PFSK-1 (cell line): ENCODE results near the gene INO80E.

Experiments
- SIN3A ChIP-seq: IDR thresholded peaks from 2 replicates; pipeline ENCODE4 v1.6.1; 2012; ENCODE audit warnings: mild to moderate bottlenecking, low read length, moderate library complexity, borderline replicate concordance; ENCODE audit not compliant: insufficient read depth
- TAF1 ChIP-seq: IDR thresholded peaks from 2 replicates; pipeline ENCODE4 v1.6.1; 2012; ENCODE audit warnings: low read length, control low read depth, borderline replicate concordance; ENCODE audit not compliant: insufficient read depth
- TF ChIP-seq, protein P1 (sequence below), 2 experiments: IDR thresholded peaks; 2 replicates each; pipeline versions ENCODE4 v1.6.1 to v1.8.0; 2011 to 2012; ENCODE audit warnings: low read depth in 2 of 2, low read length in 2 of 2, control low read depth in 1 of 2, inconsistent platforms in 1 of 2, mild to moderate bottlenecking in 1 of 2, moderate library complexity in 1 of 2; ENCODE audit not compliant: insufficient read depth in 1 of 2

DNA sequence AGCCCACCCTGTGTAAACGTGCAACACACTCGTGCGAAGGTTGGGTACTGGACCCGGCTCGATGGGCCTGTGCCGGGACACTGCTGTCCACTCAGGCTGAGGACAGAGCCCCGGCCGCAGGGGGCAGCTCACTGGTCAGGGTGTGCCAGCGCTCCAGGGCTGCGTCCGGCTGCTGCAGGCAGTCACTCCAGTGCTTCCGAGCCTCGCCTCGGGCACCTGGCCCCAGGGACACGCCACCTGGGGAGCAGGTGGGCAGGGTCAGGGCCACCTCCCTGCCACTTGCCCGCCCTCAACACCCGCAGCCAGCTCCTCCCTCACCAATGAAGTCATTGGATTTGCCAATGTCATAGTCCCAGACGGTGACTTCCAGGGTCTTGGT lies 10.0 kb downstream of the INO80E start:
- no peak for TF ChIP-seq TAF1
- TF ChIP-seq SIN3A, result no peak
- TF ChIP-seq, protein P1, sequence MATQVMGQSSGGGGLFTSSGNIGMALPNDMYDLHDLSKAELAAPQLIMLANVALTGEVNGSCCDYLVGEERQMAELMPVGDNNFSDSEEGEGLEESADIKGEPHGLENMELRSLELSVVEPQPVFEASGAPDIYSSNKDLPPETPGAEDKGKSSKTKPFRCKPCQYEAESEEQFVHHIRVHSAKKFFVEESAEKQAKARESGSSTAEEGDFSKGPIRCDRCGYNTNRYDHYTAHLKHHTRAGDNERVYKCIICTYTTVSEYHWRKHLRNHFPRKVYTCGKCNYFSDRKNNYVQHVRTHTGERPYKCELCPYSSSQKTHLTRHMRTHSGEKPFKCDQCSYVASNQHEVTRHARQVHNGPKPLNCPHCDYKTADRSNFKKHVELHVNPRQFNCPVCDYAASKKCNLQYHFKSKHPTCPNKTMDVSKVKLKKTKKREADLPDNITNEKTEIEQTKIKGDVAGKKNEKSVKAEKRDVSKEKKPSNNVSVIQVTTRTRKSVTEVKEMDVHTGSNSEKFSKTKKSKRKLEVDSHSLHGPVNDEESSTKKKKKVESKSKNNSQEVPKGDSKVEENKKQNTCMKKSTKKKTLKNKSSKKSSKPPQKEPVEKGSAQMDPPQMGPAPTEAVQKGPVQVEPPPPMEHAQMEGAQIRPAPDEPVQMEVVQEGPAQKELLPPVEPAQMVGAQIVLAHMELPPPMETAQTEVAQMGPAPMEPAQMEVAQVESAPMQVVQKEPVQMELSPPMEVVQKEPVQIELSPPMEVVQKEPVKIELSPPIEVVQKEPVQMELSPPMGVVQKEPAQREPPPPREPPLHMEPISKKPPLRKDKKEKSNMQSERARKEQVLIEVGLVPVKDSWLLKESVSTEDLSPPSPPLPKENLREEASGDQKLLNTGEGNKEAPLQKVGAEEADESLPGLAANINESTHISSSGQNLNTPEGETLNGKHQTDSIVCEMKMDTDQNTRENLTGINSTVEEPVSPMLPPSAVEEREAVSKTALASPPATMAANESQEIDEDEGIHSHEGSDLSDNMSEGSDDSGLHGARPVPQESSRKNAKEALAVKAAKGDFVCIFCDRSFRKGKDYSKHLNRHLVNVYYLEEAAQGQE (IDR thresholded peaks at IDR 0.05; ENCODE audit: insufficient read depth in 1 of 2, low read depth in 2 of 2, low read length in 2 of 2), result no peak
